ENCODE results near the gene PPY. TPM values are rescaled to one million over a fixed set of nuclear protein-coding genes. Genes with fewer than 3 reads are reported as not detected.
"Not testable (repeated sequence)": the region's sequence is repeated elsewhere in the genome, so short reads cannot be mapped to it uniquely, and the experiment has no call there.

PPY gene
- total RNA-seq, 2 donors from 2014 or later = not detected

- Mint-ChIP-seq H3K4me3 (no peak overlapping the region), H3K27me3 (ENCODE audit: insufficient read depth) (peaks cover 5% of the 10 kb centered on the region), H3K9me3 (no peaks in the 10 kb centered on the region), H3K4me1 (no peaks in the 10 kb centered on the region), H3K27ac (no peak overlapping the region), H3K36me3 (ENCODE audit: low read depth) (no peaks in the 10 kb centered on the region)
- no peak overlapping the region for H3K9ac ChIP-seq (ENCODE audit: extremely low read depth, low read length, poor library complexity, severe bottlenecking)
- no peak overlapping the region for H3K27ac ChIP-seq (ENCODE audit: low read depth, low read length)
- no peaks in the 10 kb centered on the region for H3K4me1 ChIP-seq (ENCODE audit: control insufficient read depth, insufficient read depth, low read length)
- no peaks in the 10 kb centered on the region for H3K9me3 ChIP-seq (ENCODE audit: control insufficient read depth, low read length)
- no peak for DNase-seq
- no peak for TF ChIP-seq CTCF (conservative IDR thresholded peaks at IDR 0.05)
- no peak overlapping the region for H3K4me3 ChIP-seq (ENCODE audit: low read length)
- WGBS, 2 experiments (ENCODE audit: insufficient coverage in 1 of 2, insufficient read length in 1 of 2) = 83 to 86% methylated on average over 6 to 7 of the region's 7 CpGs
- H3K27me3 ChIP-seq (ENCODE audit: control insufficient read depth, insufficient read depth, low read length, poor library complexity, severe bottlenecking) = peaks cover under 1% of the 10 kb centered on the region
- no peaks in the 10 kb centered on the region for H3K36me3 ChIP-seq (ENCODE audit: control insufficient read depth, insufficient read depth, low read length)
These were observed 20.2 kb upstream of the PPY start for GRCh38 chr17:43962479-43962878.

DNA sequence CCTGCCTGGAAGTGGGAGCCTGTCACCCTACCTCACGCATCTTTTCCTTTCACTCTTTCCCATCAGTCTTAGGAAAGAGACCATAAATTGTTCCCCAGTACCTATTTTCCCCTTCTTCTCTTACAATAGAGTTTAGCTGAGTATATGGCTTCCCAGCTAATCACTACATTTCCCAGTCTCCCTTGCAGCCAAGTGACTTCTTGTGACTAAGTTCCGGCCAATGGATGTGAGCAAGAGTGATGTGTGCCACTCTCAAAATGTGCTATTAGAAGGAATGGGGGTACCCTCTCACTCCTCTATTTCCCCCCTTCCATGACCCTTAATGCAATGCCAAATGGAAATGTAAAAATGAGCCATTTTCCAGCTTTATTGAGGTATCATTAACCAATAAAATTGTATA lies 19.7 kb upstream of the PPY start:
- Histone ChIP-seq H3K27me3 (ENCODE audit: control insufficient read depth, insufficient read depth, low read length, poor library complexity, severe bottlenecking) (no peaks in the 10 kb centered on the region), H3K9ac (ENCODE audit: extremely low read depth, low read length, poor library complexity, severe bottlenecking) (no peak overlapping the region), H3K4me1 (ENCODE audit: control insufficient read depth, insufficient read depth, low read length) (no peaks in the 10 kb centered on the region), H3K9me3 (ENCODE audit: control insufficient read depth, low read length) (no peaks in the 10 kb centered on the region), H3K27ac (ENCODE audit: low read depth, low read length) (no peak overlapping the region), H3K4me3 (ENCODE audit: low read length) (no peak overlapping the region), H3K36me3 (ENCODE audit: control insufficient read depth, insufficient read depth, low read length) (no peaks in the 10 kb centered on the region)
- H3K27me3 Mint-ChIP-seq (ENCODE audit: insufficient read depth) = peaks cover 5% of the 10 kb centered on the region
- DNase-seq = no peak
- H3K9me3 Mint-ChIP-seq = no peaks in the 10 kb centered on the region
- WGBS, 2 experiments (ENCODE audit: insufficient coverage in 1 of 2, insufficient read length in 1 of 2) = 79 to 100% methylated on average over 1 to 2 of the region's 2 CpGs
- TF ChIP-seq CTCF (conservative IDR thresholded peaks at IDR 0.05) = no peak
- H3K4me3 Mint-ChIP-seq = no peak overlapping the region
- no peaks in the 10 kb centered on the region for H3K36me3 Mint-ChIP-seq (ENCODE audit: low read depth)
- no peaks in the 10 kb centered on the region for H3K4me1 Mint-ChIP-seq
- no peak overlapping the region for H3K27ac Mint-ChIP-seq

- not testable (repeated sequence) for H3K36me3 Mint-ChIP-seq (ENCODE audit: low read depth); H3K27me3 ChIP-seq (ENCODE audit: control insufficient read depth, insufficient read depth, low read length, poor library complexity, severe bottlenecking); H3K4me1 Mint-ChIP-seq; H3K9me3 Mint-ChIP-seq; H3K9me3 ChIP-seq (ENCODE audit: control insufficient read depth, low read length); H3K4me3 ChIP-seq (ENCODE audit: low read length); H3K36me3 ChIP-seq (ENCODE audit: control insufficient read depth, insufficient read depth, low read length); H3K27me3 Mint-ChIP-seq (ENCODE audit: insufficient read depth); DNase-seq; H3K27ac ChIP-seq (ENCODE audit: low read depth, low read length); H3K27ac Mint-ChIP-seq; H3K9ac ChIP-seq (ENCODE audit: extremely low read depth, low read length, poor library complexity, severe bottlenecking); H3K4me3 Mint-ChIP-seq; H3K4me1 ChIP-seq (ENCODE audit: control insufficient read depth, insufficient read depth, low read length)
- 92 to 96% methylated on average over 6 of the region's 6 CpGs for WGBS, 2 experiments (ENCODE audit: insufficient coverage in 1 of 2, insufficient read length in 1 of 2)
These were observed 19.0 kb upstream of the PPY start for GRCh38 chr17:43961292-43961691.

- H3K9me3 ChIP-seq (ENCODE audit: control insufficient read depth, low read length) = no peaks in the 10 kb centered on the region
- no peaks in the 10 kb centered on the region for H3K4me1 ChIP-seq (ENCODE audit: control insufficient read depth, insufficient read depth, low read length)
- 74% methylated on average over 2 of the region's 2 CpGs for WGBS, 2 experiments (ENCODE audit: insufficient coverage in 1 of 2, insufficient read length in 1 of 2)
- H3K36me3 Mint-ChIP-seq (ENCODE audit: low read depth) = no peaks in the 10 kb centered on the region
- H3K27me3 Mint-ChIP-seq (ENCODE audit: insufficient read depth) = peaks cover 27% of the 10 kb centered on the region
- peaks cover 13% of the 10 kb centered on the region for H3K27me3 ChIP-seq (ENCODE audit: control insufficient read depth, insufficient read depth, low read length, poor library complexity, severe bottlenecking)
- DNase-seq = no peak
- no peak overlapping the region for H3K9ac ChIP-seq (ENCODE audit: extremely low read depth, low read length, poor library complexity, severe bottlenecking)
- H3K4me1 Mint-ChIP-seq = no peaks in the 10 kb centered on the region
- H3K4me3 Mint-ChIP-seq = no peak overlapping the region
- H3K27ac ChIP-seq (ENCODE audit: low read depth, low read length) = no peak overlapping the region
- TF ChIP-seq CTCF (conservative IDR thresholded peaks at IDR 0.05) = no peak
- H3K27ac Mint-ChIP-seq = no peak overlapping the region
- no peak overlapping the region for H3K4me3 ChIP-seq (ENCODE audit: low read length)
- no peaks in the 10 kb centered on the region for H3K9me3 Mint-ChIP-seq
- no peaks in the 10 kb centered on the region for H3K36me3 ChIP-seq (ENCODE audit: control insufficient read depth, insufficient read depth, low read length)
These were observed 16.6 kb upstream of the PPY start for GRCh38 chr17:43958748-43959352.

All from endodermal cell (in vitro differentiated cells).